ENCODE results near the gene FAM149B1. TPM values are rescaled to one million over a fixed set of nuclear protein-coding genes. Genes with fewer than 3 reads are reported as not detected.

FAM149B1 gene
- total and polyA plus RNA-seq, 10 of the 15 experiments (the other 5 are each of a cell fraction or from before 2014, with no cell fraction given): 6.6 to 20.9 (median 11.2) TPM

- TF ChIP-seq EP300 (IDR thresholded peaks at IDR 0.05; ENCODE audit: borderline replicate concordance in 1 of 2, control insufficient read depth in 1 of 2, low read depth in 2 of 2, low read length in 2 of 2): no peak
- no peak for TF ChIP-seq NFXL1 (IDR thresholded peaks at IDR 0.05; ENCODE audit: borderline replicate concordance)
- no peak for TF ChIP-seq ESRRA (IDR thresholded peaks at IDR 0.05; ENCODE audit: low read length)
- TF ChIP-seq ASH2L (IDR thresholded peaks at IDR 0.05; ENCODE audit: borderline replicate concordance, low read depth): 0 out of 2 replicates have a peak, but pooled peaks have one; percentile 67
- TF ChIP-seq SUPT20H (IDR thresholded peaks at IDR 0.05; ENCODE audit: borderline replicate concordance, control insufficient read depth, low read depth, low read length): no peak
- TF ChIP-seq DPF2 (IDR thresholded peaks at IDR 0.05): 0 out of 2 replicates have a peak, but pooled peaks have one; percentile 13
- TF ChIP-seq TCF3 (IDR thresholded peaks at IDR 0.05; ENCODE audit: borderline replicate concordance, insufficient read depth, low read depth, low read length): no peak
- no peak for TF ChIP-seq ZBTB4 (CRISPR knock-in tag; IDR thresholded peaks at IDR 0.05)
- TF ChIP-seq SREBF2 (IDR thresholded peaks at IDR 0.05; ENCODE audit: low read length): no peak
- TF ChIP-seq ZNF274 (IDR thresholded peaks at IDR 0.05; ENCODE audit: insufficient read depth, insufficient read length): no peak
- TF ChIP-seq PBX3 (IDR thresholded peaks at IDR 0.05; ENCODE audit: insufficient replicate concordance, low read depth, low read length): no peak
- TF ChIP-seq CHD1 (IDR thresholded peaks at IDR 0.05; ENCODE audit: low read depth, low read length): no peak
- peak; percentile 68 for TF ChIP-seq MAX (IDR thresholded peaks at IDR 0.05; ENCODE audit: low read depth, low read length)
- peak; percentile 70; the same call in 1 of the 2 replicates for TF ChIP-seq RCOR1 (conservative IDR thresholded peaks at IDR 0.05; ENCODE audit: low read depth, low read length)
- TF ChIP-seq SIX5 (IDR thresholded peaks at IDR 0.05; ENCODE audit: low read depth, low read length, severe bottlenecking): peak; percentile 54
- TF ChIP-seq, protein P1, sequence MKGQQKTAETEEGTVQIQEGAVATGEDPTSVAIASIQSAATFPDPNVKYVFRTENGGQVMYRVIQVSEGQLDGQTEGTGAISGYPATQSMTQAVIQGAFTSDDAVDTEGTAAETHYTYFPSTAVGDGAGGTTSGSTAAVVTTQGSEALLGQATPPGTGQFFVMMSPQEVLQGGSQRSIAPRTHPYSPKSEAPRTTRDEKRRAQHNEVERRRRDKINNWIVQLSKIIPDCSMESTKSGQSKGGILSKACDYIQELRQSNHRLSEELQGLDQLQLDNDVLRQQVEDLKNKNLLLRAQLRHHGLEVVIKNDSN (IDR thresholded peaks at IDR 0.05; ENCODE audit: borderline replicate concordance, extremely low read length, insufficient read depth, low read depth, low read length): no peak
- TF ChIP-seq CHD2 (IDR thresholded peaks at IDR 0.05; ENCODE audit: borderline replicate concordance, low read depth, low read length): peak; percentile 67; the same call in 1 of the 2 replicates
- TF ChIP-seq MYB (IDR thresholded peaks at IDR 0.05; ENCODE audit: borderline replicate concordance, low read depth, low read length): no peak
- peak; percentile 90 for TF ChIP-seq IKZF1 (conservative IDR thresholded peaks at IDR 0.05)
- no peak for TF ChIP-seq EGR1 (IDR thresholded peaks at IDR 0.05; ENCODE audit: borderline replicate concordance in 1 of 2, low read depth in 2 of 2, low read length in 2 of 2)
- TF ChIP-seq SMARCA5 (IDR thresholded peaks at IDR 0.05): no peak
- no peak for TF ChIP-seq FOXM1 (IDR thresholded peaks at IDR 0.05; ENCODE audit: low read depth, low read length)
- no peak for TF ChIP-seq POU2F2 (IDR thresholded peaks at IDR 0.05; ENCODE audit: borderline replicate concordance, low read depth, low read length)
- TF ChIP-seq CBX5 (IDR thresholded peaks at IDR 0.05; ENCODE audit: low read depth): no peak
- no peak for TF ChIP-seq PAX8 (IDR thresholded peaks at IDR 0.05)
Observed at GRCh38 chr10:73252445-73253224, 84.7 kb downstream of the FAM149B1 start, which contains the start of gene MRPS16 (continued).
